A673 (cell line): ENCODE results near the gene WDFY4. TPM values are rescaled to one million over a fixed set of nuclear protein-coding genes. Genes with fewer than 3 reads are reported as not detected.

Experiments
- BruUV-seq: library from RNA; stranded (reverse); fragments of 400-500 nt; replicated peaks from 2 replicates; lab custom pipeline; 2021; lab: Mats Ljungman, UMichigan
- CTCF ChIA-PET: fragments of 300-600 bp; sonication (Branson Sonifier 250); formaldehyde crosslinking; loops from one replicate; lab custom pipeline; 2022; ENCODE audit warnings: antibody characterized with exemption; lab: Charles Lee
- POLR2A ChIA-PET: fragments of 300-600 bp; sonication (Branson Sonifier 250); formaldehyde crosslinking; loops from one replicate; lab custom pipeline; 2022; ENCODE audit warnings: antibody characterized with exemption; ENCODE audit not compliant: low non-redundant PET; lab: Charles Lee
- DNase-seq: peaks from one replicate; pipeline ENCODE4 v3.0.0-alpha.2; 2015; ENCODE audit warnings: low spot score
- H3K27ac ChIP-seq: fragments of 200-600 bp; sonication (generic); 2 replicates; pipeline ENCODE4 v1.5.1; 2016; ENCODE audit warnings: mixed run types, low read depth, mild to moderate bottlenecking, mixed read lengths, antibody characterized with exemption, low read length; ENCODE audit not compliant: poor library complexity, severe bottlenecking
- H3K27me3 ChIP-seq: fragments of 200-600 bp; sonication (generic); replicated peaks from 2 replicates; pipeline ENCODE4 v1.6.1; 2017; ENCODE audit warnings: mixed run types, low read depth, mild to moderate bottlenecking, mixed read lengths, antibody characterized with exemption, low read length; ENCODE audit not compliant: insufficient read depth, poor library complexity
- H3K36me3 ChIP-seq: fragments of 200-600 bp; sonication (generic); 2 replicates; pipeline ENCODE4 v1.6.1; 2016; ENCODE audit warnings: mixed run types, mild to moderate bottlenecking, mixed read lengths, antibody characterized with exemption, low read length; ENCODE audit not compliant: insufficient read depth, poor library complexity, severe bottlenecking
- H3K4me1 ChIP-seq: fragments of 200-600 bp; sonication (generic); 2 replicates; pipeline ENCODE4 v1.6.1; 2017; ENCODE audit warnings: mixed run types, mild to moderate bottlenecking, mixed read lengths, antibody characterized with exemption, low read length; ENCODE audit not compliant: insufficient read depth, poor library complexity, severe bottlenecking
- H3K4me3 ChIP-seq: fragments of 200-600 bp; sonication (generic); 2 replicates; pipeline ENCODE4 v1.5.1; 2016; ENCODE audit warnings: low read depth, mixed run types, mild to moderate bottlenecking, mixed read lengths, low read length; ENCODE audit not compliant: poor library complexity, severe bottlenecking
- H3K9me3 ChIP-seq: fragments of 200-600 bp; sonication (generic); 2 replicates; pipeline ENCODE4 v1.6.1; 2016; ENCODE audit warnings: mixed run types, low read depth, mild to moderate bottlenecking, mixed read lengths, antibody characterized with exemption, low read length; ENCODE audit not compliant: poor library complexity, severe bottlenecking
- EZH2 ChIP-seq: fragments of 200-600 bp; sonication (generic); IDR thresholded peaks from 2 replicates; pipeline ENCODE4 v1.6.1; 2017; ENCODE audit warnings: borderline replicate concordance, low read depth, mild to moderate bottlenecking, mixed read lengths, antibody characterized with exemption, low read length; ENCODE audit not compliant: poor library complexity, severe bottlenecking
- intact Hi-C: fragments of 100-400 bp; cut with micrococcal nuclease; formaldehyde crosslinking; loops from one replicate; pipeline ENCODE4 v1.10.0; 2022; ENCODE audit not compliant: unreplicated experiment
- total RNA-seq: library from RNA; stranded (reverse); gene quantifications from 2 replicates; pipeline ENCODE4 v1.2.3, GENCODE V29; 2021
- TF ChIP-seq, protein P1 (sequence below): fragments of 300-800, 200-600 bp; sonication (generic); conservative IDR thresholded peaks from 2 replicates; pipeline ENCODE4 v1.5.1; 2017; ENCODE audit warnings: low read depth, mild to moderate bottlenecking, antibody characterized with exemption, low read length, moderate library complexity, mixed read lengths

WDFY4 gene
- total RNA-seq, 1 experiment from 2014 or later = not detected

GRCh38 chr10:48821111-48821510 is 136.4 kb downstream of the WDFY4 start:
- ChIA-PET CTCF (no interaction called here), POLR2A (no interaction called here)
- Histone ChIP-seq H3K27ac (no peak overlapping the region), H3K27me3 (peaks cover 13% of the 10 kb centered on the region), H3K9me3 (no peaks in the 10 kb centered on the region), H3K36me3 (no peaks in the 10 kb centered on the region), H3K4me3 (no peak overlapping the region), H3K4me1 (no peaks in the 10 kb centered on the region)
- intact Hi-C loops = no loop called here
- DNase-seq = no peak
- no TSS peak for BruUV-seq
- TF ChIP-seq, protein P1, sequence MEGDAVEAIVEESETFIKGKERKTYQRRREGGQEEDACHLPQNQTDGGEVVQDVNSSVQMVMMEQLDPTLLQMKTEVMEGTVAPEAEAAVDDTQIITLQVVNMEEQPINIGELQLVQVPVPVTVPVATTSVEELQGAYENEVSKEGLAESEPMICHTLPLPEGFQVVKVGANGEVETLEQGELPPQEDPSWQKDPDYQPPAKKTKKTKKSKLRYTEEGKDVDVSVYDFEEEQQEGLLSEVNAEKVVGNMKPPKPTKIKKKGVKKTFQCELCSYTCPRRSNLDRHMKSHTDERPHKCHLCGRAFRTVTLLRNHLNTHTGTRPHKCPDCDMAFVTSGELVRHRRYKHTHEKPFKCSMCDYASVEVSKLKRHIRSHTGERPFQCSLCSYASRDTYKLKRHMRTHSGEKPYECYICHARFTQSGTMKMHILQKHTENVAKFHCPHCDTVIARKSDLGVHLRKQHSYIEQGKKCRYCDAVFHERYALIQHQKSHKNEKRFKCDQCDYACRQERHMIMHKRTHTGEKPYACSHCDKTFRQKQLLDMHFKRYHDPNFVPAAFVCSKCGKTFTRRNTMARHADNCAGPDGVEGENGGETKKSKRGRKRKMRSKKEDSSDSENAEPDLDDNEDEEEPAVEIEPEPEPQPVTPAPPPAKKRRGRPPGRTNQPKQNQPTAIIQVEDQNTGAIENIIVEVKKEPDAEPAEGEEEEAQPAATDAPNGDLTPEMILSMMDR = no peak
- no peak for TF ChIP-seq EZH2

- H3K9me3 ChIP-seq = no peaks in the 10 kb centered on the region
- H3K27ac ChIP-seq = no peak overlapping the region
- no TSS peak for BruUV-seq
- no peaks in the 10 kb centered on the region for H3K36me3 ChIP-seq
- no peak for TF ChIP-seq EZH2
- TF ChIP-seq, protein P1 = no peak
- no peaks in the 10 kb centered on the region for H3K4me1 ChIP-seq
- no peak overlapping the region for H3K4me3 ChIP-seq
- intact Hi-C loops = no loop called here
- CTCF ChIA-PET = no interaction called here
- POLR2A ChIA-PET = no interaction called here
- H3K27me3 ChIP-seq = peaks cover 16% of the 10 kb centered on the region
- DNase-seq = no peak
These were observed 137.0 kb downstream of the WDFY4 start for GRCh38 chr10:48821692-48822091.

GRCh38 chr10:48833674-48834073 is 149.0 kb downstream of the WDFY4 start:
- POLR2A ChIA-PET = no interaction called here
- H3K36me3 ChIP-seq = no peaks in the 10 kb centered on the region
- DNase-seq = no peak
- no peaks in the 10 kb centered on the region for H3K9me3 ChIP-seq
- BruUV-seq = no TSS peak
- no peaks in the 10 kb centered on the region for H3K27me3 ChIP-seq
- H3K27ac ChIP-seq = no peak overlapping the region
- H3K4me3 ChIP-seq = no peak overlapping the region
- intact Hi-C loops = no loop called here
- CTCF ChIA-PET = no interaction called here
- H3K4me1 ChIP-seq = no peaks in the 10 kb centered on the region
- TF ChIP-seq, protein P1 = no peak
- no peak for TF ChIP-seq EZH2
